SK-N-SH (cell line): ENCODE results near the gene MPPE1.

ENCODE experiments used
- ELF1 ChIP-seq: IDR thresholded peaks from 2 replicates; pipeline ENCODE4 v1.4.0; 2012
- EP300 ChIP-seq, 2 experiments: IDR thresholded peaks; 2 replicates each; pipeline versions ENCODE4 v1.4.0 to v1.6.1; 2012; ENCODE audit warnings: borderline replicate concordance in 1 of 2, low read depth in 1 of 2, low read length in 1 of 2
- FOXM1 ChIP-seq: IDR thresholded peaks from 2 replicates; pipeline ENCODE4 v1.4.0; 2012; ENCODE audit warnings: low read depth, mild to moderate bottlenecking
- GABPA ChIP-seq: IDR thresholded peaks from 2 replicates; pipeline ENCODE4 v1.4.0; 2012; ENCODE audit warnings: low read depth, mild to moderate bottlenecking
- JUND ChIP-seq: IDR thresholded peaks from 2 replicates; pipeline ENCODE4 v1.4.0; 2012
- POLR2AphosphoS5 ChIP-seq: IDR thresholded peaks from 2 replicates; pipeline ENCODE4 v1.6.1; 2012; ENCODE audit warnings: low read depth, low read length
- RAD21 ChIP-seq: IDR thresholded peaks from 2 replicates; pipeline ENCODE4 v1.6.1; 2012; ENCODE audit warnings: mild to moderate bottlenecking, low read length
- RCOR1 ChIP-seq: fragments of 150-350 bp; IDR thresholded peaks from 2 replicates; pipeline ENCODE4 v1.6.1; 2017; ENCODE audit warnings: antibody characterized with exemption, low read length
- SMC3 ChIP-seq: IDR thresholded peaks from 2 replicates; pipeline ENCODE4 v1.6.1; 2012; ENCODE audit warnings: low read depth, low read length, improper control_type of control experiment
- YY1 ChIP-seq: IDR thresholded peaks from 2 replicates; pipeline ENCODE4 v1.4.0; 2012; ENCODE audit warnings: low read depth, mild to moderate bottlenecking
- TF ChIP-seq, protein P1 (sequence below): fragments of 200-600 bp; sonication (generic); IDR thresholded peaks from 2 replicates; pipeline ENCODE4 v1.6.1; 2017; ENCODE audit warnings: antibody characterized with exemption, mild to moderate bottlenecking, moderate library complexity
- TF ChIP-seq, protein P2 (sequence below): fragments of 150-350 bp; IDR thresholded peaks from 2 replicates; pipeline ENCODE4 v1.6.1; 2017; ENCODE audit warnings: antibody characterized with exemption, low read length, low read depth, borderline replicate concordance
- TF ChIP-seq, protein P3 (sequence below): IDR thresholded peaks from 2 replicates; pipeline ENCODE4 v1.4.0; 2012; ENCODE audit warnings: low read depth, borderline replicate concordance
- TF ChIP-seq, protein P4 (sequence below): IDR thresholded peaks from 2 replicates; pipeline ENCODE4 v1.4.0; 2012; ENCODE audit warnings: low read depth, borderline replicate concordance

- TF ChIP-seq, protein P1, sequence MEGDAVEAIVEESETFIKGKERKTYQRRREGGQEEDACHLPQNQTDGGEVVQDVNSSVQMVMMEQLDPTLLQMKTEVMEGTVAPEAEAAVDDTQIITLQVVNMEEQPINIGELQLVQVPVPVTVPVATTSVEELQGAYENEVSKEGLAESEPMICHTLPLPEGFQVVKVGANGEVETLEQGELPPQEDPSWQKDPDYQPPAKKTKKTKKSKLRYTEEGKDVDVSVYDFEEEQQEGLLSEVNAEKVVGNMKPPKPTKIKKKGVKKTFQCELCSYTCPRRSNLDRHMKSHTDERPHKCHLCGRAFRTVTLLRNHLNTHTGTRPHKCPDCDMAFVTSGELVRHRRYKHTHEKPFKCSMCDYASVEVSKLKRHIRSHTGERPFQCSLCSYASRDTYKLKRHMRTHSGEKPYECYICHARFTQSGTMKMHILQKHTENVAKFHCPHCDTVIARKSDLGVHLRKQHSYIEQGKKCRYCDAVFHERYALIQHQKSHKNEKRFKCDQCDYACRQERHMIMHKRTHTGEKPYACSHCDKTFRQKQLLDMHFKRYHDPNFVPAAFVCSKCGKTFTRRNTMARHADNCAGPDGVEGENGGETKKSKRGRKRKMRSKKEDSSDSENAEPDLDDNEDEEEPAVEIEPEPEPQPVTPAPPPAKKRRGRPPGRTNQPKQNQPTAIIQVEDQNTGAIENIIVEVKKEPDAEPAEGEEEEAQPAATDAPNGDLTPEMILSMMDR, result no peak
- TF ChIP-seq YY1, result no peak
- no peak for TF ChIP-seq RCOR1
- TF ChIP-seq GABPA, result no peak
- no peak for TF ChIP-seq SMC3
- TF ChIP-seq RAD21, result no peak
- no peak for TF ChIP-seq JUND
- no peak for TF ChIP-seq FOXM1
- TF ChIP-seq ELF1, result no peak
- no peak for TF ChIP-seq POLR2AphosphoS5
- no peak for TF ChIP-seq EP300 (IDR thresholded peaks at IDR 0.05; ENCODE audit: borderline replicate concordance in 1 of 2, low read depth in 1 of 2, low read length in 1 of 2)
- TF ChIP-seq, protein P2, sequence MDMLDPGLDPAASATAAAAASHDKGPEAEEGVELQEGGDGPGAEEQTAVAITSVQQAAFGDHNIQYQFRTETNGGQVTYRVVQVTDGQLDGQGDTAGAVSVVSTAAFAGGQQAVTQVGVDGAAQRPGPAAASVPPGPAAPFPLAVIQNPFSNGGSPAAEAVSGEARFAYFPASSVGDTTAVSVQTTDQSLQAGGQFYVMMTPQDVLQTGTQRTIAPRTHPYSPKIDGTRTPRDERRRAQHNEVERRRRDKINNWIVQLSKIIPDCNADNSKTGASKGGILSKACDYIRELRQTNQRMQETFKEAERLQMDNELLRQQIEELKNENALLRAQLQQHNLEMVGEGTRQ, result no peak
- TF ChIP-seq, protein P3, sequence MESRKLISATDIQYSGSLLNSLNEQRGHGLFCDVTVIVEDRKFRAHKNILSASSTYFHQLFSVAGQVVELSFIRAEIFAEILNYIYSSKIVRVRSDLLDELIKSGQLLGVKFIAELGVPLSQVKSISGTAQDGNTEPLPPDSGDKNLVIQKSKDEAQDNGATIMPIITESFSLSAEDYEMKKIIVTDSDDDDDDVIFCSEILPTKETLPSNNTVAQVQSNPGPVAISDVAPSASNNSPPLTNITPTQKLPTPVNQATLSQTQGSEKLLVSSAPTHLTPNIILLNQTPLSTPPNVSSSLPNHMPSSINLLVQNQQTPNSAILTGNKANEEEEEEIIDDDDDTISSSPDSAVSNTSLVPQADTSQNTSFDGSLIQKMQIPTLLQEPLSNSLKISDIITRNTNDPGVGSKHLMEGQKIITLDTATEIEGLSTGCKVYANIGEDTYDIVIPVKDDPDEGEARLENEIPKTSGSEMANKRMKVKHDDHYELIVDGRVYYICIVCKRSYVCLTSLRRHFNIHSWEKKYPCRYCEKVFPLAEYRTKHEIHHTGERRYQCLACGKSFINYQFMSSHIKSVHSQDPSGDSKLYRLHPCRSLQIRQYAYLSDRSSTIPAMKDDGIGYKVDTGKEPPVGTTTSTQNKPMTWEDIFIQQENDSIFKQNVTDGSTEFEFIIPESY, result no peak
- TF ChIP-seq, protein P4, sequence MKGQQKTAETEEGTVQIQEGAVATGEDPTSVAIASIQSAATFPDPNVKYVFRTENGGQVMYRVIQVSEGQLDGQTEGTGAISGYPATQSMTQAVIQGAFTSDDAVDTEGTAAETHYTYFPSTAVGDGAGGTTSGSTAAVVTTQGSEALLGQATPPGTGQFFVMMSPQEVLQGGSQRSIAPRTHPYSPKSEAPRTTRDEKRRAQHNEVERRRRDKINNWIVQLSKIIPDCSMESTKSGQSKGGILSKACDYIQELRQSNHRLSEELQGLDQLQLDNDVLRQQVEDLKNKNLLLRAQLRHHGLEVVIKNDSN, result no peak
Measured at GRCh38 chr18:11940956-11941355, 32.8 kb upstream of the MPPE1 start.
